Measurements from ENCODE around the gene METTL3.

DNA sequence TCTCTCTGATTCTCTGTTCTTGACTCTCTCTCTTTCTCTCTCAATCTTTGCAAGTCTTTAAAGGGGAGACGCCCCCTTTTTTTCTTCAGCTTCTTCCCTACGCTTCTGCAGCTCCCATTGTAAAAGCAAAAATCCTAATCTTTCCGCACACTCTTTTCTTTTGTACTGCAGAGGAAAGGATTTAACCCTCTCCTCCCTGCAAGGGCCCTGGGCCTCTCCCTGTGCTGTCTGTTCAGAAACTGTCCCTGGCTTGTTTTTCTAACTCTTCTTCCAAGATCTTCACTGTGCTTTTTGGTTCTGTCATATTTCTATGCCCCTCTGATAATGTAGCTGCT is 25.9 kb upstream of the METTL3 start:
- TF ChIP-seq E2F6 (IDR thresholded peaks at IDR 0.05) (no peak), CTCF (IDR thresholded peaks at IDR 0.05; ENCODE audit: control extremely low read depth in 1 of 3, insufficient read depth in 1 of 3, low read depth in 1 of 3, low read length in 3 of 3) (no peak), SIX5 (IDR thresholded peaks at IDR 0.05; ENCODE audit: low read depth, low read length) (no peak), MAX (IDR thresholded peaks at IDR 0.05) (no peak), JUN (IDR thresholded peaks at IDR 0.05; ENCODE audit: low read depth, low read length) (no peak), USF2 (IDR thresholded peaks at IDR 0.05; ENCODE audit: low read length) (no peak), EZH2 (IDR thresholded peaks at IDR 0.05; ENCODE audit: low read depth, low read length, severe bottlenecking) (no peak), CHD2 (IDR thresholded peaks at IDR 0.05; ENCODE audit: low read length) (no peak), RNF2 (IDR thresholded peaks at IDR 0.05; ENCODE audit: borderline replicate concordance, low read depth, low read length, missing control alignments, poor library complexity, severe bottlenecking) (no peak), SIN3A (conservative IDR thresholded peaks at IDR 0.05 in 1 of 2, IDR thresholded peaks at IDR 0.05 in 1 of 2; ENCODE audit: low read depth in 1 of 2, low read length in 2 of 2) (no peak; a peak in 1 of 4 replicates), CEBPB (IDR thresholded peaks at IDR 0.05; ENCODE audit: low read depth, low read length) (no peak), TAF1 (IDR thresholded peaks at IDR 0.05; ENCODE audit: low read depth, low read length) (no peak), POLR2AphosphoS5 (IDR thresholded peaks at IDR 0.05; ENCODE audit: low read depth, low read length) (no peak)
